T47D (cell line): Measurements from ENCODE around the gene TRIM2.
A peak's percentile ranks its signal among the peaks of the same experiment; 100 is the strongest.

Experiments
- DNase-seq, 2 experiments: peaks; one replicate each; pipeline versions ENCODE4 v3.0.0 to v3.0.0-alpha.2; 2011 to 2012; ENCODE audit warnings: low read depth in 1 of 2, low spot score in 1 of 2
- JUND ChIP-seq: IDR thresholded peaks from 2 replicates; pipeline ENCODE4 v1.6.1; 2012; ENCODE audit warnings: low read depth
- in situ Hi-C: cut with HindIII; loops from 2 replicates; pipeline ENCODE4 v1.10.0; 2016; ENCODE audit warnings: low sequenced_read_pairs, low pct_unique_long_range_greater_than_20kb

TRIM2 gene

DNA sequence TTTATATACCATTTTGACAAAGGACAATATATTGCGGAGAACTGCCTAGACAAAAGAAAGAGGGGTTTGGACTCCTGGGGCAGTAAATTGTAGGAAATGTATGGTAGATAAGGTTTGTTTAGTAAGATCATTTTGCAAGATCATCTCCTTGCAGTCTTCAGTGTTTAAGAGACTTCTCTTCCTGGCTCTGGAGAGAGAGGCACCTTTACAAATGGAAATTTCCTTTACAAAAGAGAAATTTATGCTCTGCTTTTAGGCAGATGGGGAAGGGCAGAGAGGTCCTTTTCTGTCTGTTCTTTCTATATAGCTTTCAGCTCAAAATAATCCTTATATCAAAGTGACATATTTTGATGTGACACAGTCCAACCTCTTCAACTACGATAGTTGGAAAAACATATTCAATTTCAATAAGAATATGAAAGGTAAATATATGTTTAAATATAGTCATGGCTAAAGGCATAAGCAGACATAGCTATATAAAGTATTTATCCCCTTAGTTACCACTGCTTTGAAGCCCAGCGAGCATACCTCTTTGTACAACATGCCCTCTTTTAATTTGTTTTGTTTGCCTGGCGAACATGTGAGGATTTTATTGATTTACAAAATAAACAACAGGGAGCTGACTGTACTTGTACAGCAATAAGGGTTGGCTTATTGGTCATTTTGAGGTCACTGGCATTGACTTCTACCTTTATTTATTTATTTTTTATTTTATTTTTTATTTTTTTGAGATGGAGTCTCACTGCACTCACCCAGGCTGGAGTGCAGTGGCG, 65.2 kb downstream of the TRIM2 start:
- peak; percentile 12 to 17 for DNase-seq
- TF ChIP-seq JUND = no peak
- in situ Hi-C loops = no loop called here

DNA sequence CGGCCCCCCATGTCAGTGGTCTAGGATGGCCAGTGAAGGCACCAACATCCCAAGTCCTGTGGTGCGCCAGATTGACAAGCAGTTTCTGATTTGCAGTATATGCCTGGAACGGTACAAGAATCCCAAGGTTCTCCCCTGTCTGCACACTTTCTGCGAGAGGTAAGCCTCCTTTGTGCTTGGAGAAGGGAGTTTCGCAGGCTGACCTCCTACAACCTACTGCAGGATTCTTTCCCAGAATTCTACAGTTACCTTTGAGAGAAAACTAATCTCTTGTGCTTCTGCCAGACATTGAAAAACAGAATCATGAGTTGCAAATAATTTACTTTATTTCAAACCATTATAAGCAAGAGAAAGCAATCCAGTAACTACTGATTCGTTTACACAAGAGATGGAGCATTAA, 66.1 kb downstream of the TRIM2 start:
- in situ Hi-C loops = no loop called here
- TF ChIP-seq JUND = no peak
- no peak for DNase-seq

DNA sequence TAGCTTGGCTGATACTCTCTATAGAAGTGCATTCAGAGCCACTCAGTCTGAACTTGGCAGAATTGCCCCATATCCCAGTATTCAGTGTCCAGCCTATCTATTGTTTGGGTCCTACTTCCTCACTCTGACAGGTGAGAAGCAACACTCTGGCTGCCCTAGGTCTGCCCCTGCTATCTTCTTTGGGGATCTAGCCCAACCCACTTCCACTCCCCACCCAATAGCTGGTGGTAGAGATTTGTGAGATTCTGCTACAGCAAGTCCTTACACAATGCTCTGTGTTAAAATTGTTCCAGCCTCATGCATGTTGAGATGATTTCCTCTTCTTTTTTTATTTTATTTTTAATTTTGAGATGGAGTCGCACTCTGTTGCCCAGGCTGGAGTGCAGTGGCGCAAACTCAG, 67.6 kb downstream of the TRIM2 start:
- DNase-seq = no peak
- no peak for TF ChIP-seq JUND
- in situ Hi-C loops = no loop called here

DNA sequence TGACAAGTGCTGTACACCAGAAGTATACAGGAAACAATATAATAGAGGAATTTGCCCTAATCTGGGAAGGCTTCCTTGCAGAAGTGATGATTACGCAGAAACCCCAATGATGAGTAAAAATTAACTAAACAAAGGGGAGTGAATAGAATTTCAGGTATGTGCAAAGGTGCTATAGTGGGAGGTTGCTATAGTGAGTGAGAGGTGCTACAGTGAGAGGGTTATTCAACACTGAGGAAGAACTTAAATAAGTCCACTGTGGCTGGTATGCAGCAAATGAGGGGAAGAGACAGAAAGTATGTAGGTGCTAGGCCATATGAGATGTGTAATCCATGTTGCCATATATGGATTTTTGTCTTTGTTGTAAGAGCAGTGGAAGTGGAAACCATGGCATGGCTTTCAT, 69.5 kb downstream of the TRIM2 start:
- no peak for TF ChIP-seq JUND
- in situ Hi-C loops = no loop called here
- no peak for DNase-seq

DNA sequence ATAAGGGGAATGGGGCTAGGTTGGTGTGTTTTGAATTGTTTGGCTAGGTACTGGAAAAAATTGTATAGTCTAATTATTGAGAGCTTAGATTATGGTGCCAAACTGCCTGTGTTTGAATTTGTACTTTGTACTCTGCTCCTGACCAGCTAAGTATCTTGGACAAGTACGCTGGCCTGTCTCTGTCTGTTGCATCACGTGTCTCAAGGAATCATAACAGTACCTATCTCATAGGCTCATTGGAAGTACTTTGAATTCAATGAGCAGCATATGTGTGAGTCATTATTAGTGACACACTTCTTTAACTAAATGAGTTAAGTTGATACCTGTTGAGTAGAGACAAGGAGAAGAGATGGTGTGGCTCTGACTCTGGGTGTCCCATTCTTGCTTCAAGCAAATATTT, 70.7 kb downstream of the TRIM2 start:
- TF ChIP-seq JUND = no peak
- no peak for DNase-seq
- in situ Hi-C loops = no loop called here

DNA sequence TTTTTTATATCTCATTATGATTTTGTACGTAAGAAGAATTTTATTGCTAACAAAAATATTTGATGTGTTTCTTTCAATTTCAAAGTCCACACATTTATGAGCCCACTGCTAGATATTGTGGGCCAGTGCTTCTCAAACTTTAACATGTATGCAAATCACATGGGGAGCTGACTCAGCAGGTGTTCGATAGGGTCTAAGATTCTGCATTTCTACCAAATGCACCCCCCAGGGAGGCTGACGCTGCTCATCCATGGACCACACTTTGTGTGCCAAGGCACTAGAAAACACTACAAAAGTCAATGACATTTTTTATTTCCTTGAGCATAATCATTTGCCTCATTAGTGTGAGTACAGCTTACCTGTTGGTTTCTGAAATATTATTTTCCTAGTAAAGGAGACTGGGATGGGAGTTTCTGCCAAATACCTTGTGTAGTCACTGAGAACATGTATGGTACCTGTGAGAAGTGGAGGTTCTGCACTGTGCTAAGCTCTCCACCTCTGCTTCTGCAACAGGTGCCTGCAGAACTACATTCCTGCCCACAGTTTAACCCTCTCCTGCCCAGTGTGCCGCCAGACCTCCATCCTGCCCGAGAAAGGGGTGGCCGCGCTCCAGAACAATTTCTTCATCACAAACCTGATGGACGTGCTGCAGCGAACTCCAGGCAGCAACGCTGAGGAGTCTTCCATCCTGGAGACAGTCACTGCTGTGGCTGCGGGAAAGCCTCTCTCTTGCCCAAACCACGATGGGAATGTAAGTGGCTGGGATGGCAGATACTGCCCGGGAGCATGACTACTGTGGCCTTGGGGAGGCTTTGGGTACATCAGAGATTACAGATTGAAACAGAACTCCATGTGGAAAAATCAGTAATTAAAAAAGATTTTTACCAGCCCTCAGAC, 71.4 kb downstream of the TRIM2 start:
- no peak for DNase-seq
- no peak for TF ChIP-seq JUND
- in situ Hi-C loops = no loop called here

DNA sequence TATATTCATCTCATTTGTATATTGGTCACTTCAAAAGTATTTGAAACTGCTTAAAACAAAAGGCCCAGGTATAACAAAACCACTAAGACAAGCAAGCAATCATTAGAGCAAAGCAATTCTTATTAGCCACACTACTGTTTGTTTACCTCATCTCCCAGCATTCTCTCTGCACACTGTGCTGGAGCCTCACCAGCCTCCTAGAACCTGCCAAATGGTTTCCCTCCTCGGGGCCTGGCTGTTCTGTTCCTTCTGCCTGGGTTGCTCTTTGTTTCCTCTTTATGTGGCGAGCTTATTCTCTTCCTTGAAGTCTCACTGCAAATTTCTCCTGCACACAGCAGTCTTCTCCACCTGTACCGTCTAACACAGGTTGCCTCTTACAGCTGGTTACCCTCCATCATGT, 72.7 kb downstream of the TRIM2 start:
- no peak for TF ChIP-seq JUND
- in situ Hi-C loops = no loop called here

DNA sequence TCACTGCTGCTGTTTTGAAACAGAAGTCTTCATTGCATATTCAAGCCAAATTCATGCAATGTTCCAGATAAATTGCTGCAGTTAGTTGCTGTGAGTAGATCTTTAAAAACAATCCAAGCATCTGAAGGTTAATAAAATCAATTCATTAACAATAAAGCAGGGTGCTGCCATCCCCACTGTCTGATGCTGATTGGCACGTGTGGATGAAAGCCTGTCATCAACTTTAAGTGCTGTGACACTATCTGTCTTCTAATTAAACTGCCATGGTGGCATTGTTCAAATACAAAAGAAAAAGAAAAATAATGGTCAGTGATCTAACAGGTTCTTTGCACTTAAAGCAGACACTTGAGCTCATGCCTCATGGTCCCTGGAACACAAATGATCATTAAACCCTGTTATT, 77.2 kb downstream of the TRIM2 start:
- no peak for TF ChIP-seq JUND
- no peak for DNase-seq
- in situ Hi-C loops = no loop called here

More for the DNA sequence above, 72.7 kb downstream of the TRIM2 start:
- DNase-seq = no peak

DNA sequence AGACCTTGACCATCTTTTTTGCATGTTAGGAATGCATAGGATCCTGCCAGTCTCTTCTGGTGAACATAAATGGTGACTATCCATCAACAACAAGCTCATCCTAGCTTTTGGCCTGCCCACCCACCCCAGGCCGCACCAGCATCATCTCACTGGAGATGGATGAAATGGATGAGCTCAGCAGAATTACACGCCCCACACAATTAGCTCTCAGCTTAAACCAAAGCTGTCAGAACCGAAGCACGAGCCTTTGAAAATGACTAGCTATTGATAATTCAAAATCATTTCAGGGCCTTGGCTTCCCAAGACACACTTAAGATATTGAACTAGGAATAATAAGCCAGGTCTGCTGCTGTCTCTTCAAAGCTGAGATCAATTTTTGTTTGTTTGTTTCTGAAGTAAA, 77.8 kb downstream of the TRIM2 start:
- in situ Hi-C loops = no loop called here
- DNase-seq = no peak
- no peak for TF ChIP-seq JUND

DNA sequence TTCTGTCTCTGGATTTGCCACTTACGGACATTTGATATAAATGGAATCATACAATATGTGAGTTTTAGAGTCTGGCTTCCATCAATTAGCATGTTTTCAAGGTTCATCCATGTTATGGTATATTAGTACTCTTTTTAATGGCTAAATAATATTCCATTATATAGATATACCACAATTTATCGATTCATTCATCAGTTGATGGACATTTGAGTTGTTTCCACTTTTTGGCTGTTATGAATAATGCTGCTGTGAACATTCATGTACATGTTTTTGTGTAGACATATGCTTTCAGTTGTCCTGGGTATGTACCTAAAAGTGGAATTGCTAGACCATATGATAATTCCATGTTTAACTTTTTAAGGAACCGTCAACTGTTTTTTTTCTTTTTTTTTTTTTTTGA, 79.0 kb downstream of the TRIM2 start:
- no peak for DNase-seq
- no peak for TF ChIP-seq JUND
- in situ Hi-C loops = no loop called here

DNA sequence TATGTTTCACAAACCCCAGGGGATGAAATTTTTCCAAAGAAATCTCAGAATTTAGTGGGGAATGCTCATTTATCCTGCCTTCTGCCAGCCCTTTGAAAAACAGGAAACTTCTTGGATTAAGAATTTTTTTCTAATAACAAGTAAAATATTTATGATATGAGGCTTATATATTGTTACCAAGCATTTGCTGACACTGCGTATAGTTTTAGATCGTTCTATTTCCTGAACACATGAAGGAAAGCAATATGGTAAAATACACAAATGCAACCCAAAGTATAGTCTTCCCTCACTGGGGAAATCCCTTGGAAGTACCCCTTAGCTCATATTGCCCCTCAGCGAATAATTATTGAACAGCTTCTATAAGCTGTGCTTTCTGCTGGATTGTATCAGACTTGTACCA, 85.9 kb downstream of the TRIM2 start:
- DNase-seq = no peak
- no peak for TF ChIP-seq JUND
- in situ Hi-C loops = no loop called here

DNA sequence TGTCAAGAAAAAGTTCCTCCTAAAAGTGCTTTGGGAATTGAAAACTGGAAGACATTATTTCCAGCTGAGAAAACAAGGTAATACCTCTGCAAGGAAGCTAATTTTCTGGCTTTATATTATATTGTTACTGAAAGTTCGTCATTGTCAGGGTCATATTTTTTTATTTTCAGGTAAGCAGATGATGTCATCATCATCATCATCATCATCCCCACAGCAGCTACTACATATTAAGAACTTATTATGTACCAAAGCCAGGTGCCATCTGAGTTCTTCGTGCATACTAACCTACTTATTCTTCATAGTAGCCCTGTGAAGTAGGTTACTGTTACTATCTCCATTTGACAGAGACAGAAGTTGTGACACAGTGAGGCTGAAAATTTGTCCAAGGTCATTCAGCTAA, 87.3 kb downstream of the TRIM2 start:
- TF ChIP-seq JUND = no peak
- in situ Hi-C loops = no loop called here
- no peak for DNase-seq
